ENCODE results near the gene BUD31.

DNA sequence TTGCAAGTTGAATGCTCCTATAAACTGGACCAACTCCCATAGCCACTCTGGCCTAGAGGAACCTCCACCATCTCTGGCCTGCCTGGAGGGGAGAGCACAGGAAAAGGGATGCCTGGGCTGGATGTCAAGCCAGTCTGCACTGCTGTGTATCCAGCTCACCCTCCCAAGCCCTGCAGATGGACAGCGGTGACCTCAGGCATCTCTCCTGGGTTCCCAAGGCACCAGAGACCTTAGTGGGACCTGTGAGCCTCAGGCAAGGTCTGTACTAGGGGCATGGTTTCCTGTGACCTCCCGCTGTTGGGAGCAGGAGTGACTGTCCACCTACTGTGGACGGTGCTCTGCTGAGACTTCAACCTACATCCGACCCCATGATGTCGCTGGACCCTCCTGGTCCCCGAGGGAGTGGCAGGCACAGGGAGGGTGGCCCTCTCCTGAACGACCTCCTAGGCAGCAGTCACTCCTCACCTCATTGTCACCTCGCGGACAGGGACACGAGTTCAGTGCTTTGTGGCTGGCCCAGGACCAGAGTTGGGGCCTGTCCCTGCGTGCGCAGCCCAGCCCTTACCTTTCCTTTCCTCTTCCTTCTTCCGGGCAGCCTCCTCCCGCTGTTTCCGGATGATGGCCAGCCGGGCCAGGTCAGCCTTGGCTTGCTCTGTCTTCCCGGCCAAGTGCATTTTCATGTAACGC lies 11.3 kb upstream of the BUD31 start:
- TF ChIP-seq POLR2A (IDR thresholded peaks at IDR 0.05; ENCODE audit: low read length) (no peak), GATA1 (IDR thresholded peaks at IDR 0.05; ENCODE audit: low read depth, low read length) (no peak)

All from erythroblast (primary cell).